GM19395 (cell line): ENCODE results near the gene TMEM220.

ENCODE experiments used
- ATAC-seq: cut with Tn5 transposase; IDR thresholded peaks from one replicate; pipeline ENCODE4 v1.9.1; 2021; ENCODE audit warnings: mild to moderate bottlenecking, moderate library complexity; ENCODE audit not compliant: unreplicated experiment

The TMEM220 gene

DNA sequence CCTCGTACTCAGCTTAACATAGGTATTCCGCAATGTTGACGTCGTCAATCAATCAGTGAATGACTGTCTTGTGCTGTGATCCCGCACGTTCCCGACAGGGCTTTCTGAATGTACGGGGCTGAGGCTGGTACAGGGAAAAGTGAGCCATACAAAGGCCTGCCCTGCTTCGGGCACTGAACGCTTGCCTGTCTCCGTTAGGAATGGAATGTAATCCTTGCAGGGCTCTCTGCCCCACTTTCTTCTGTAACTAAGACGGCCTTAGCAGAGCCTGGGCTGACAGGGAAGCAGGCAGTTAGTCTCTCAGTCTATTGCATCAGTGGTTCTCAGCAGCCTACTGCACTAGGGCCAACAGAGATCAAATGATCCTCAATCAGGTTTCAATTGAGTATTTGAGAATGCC is 56.5 kb downstream of the TMEM220 start:
- no peak for ATAC-seq

DNA sequence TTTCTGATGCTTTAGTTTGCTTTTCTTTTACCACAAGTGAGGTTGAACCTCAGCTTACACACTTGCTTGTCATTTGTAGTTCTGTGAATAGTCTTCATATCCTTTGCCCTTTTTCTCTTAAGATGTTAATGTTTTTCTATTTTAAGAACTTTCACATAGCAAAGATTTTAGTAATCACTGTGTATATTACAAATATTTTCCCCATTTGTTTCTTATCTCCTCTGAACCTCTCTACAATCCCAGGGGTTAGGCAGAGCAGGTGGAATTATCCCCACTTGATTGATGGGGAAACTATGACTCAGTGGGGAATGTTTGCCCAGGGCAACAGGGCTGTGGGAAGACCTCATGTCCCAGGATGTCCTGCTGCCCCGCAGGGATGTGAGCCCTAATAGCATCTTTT is 61.0 kb downstream of the TMEM220 start:
- no peak for ATAC-seq

DNA sequence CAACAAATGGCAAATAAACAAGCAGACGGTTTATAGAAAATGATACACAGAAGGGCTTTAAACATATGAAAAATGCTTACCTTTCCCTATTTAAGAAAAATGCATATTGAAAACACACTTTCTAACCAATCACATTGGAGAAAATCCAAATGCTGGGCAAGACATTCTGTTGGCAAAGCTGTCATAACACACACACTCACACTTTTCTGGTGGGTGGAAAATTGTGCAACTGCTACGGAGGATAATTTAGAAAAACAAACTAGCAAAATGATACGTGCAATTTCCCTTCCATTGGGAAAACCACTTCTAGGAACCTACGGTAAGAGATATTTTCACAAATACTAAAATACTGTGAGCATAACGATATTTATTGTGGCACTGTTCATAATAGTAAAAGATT is 62.9 kb downstream of the TMEM220 start:
- ATAC-seq: no peak

DNA sequence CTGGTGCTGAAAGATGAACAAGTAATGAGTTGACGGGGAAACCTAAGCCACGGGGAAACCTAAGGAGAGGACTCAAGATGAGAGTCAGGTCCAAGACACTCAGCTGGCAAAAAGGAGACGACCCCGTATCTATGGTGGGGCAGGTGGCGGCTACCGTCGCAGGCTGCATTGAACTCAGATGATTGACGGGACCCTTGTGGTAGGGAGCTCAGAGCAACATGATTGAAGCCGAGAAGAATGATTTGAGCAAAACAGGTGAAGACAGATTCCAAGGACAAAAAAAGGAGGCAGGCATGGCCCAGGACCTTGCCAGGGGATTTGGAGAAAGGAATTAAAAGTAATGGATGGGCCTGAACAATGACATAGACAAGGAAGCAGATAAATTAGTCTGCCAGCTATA is 65.3 kb downstream of the TMEM220 start:
- ATAC-seq: no peak
